Hematopoietic multipotent progenitor cell treated with erythropoietin and hydrocortisone succinate and interleukin-3 and kit ligand, for 6 days (in vitro differentiated cells): ENCODE data around the gene ADAMTS1.
A peak's percentile ranks its signal among the peaks of the same experiment; 100 is the strongest.

Source experiments
- DNase-seq: peaks from one replicate; pipeline ENCODE4 v3.0.0-alpha.2; 2015

ADAMTS1 gene

GRCh38 chr21:26812173-26812572, 33.0 kb downstream of the ADAMTS1 start:
- DNase-seq = no peak

GRCh38 chr21:26811482-26811881, 33.7 kb downstream of the ADAMTS1 start:
- DNase-seq = no peak

- no peak for DNase-seq
Observed at GRCh38 chr21:26810676-26811415, 34.4 kb downstream of the ADAMTS1 start.

- DNase-seq = no peak
Observed at GRCh38 chr21:26810266-26810665, 34.9 kb downstream of the ADAMTS1 start.

GRCh38 chr21:26809745-26810144, 35.5 kb downstream of the ADAMTS1 start:
- DNase-seq = no peak

- DNase-seq = no peak
Observed at GRCh38 chr21:26806801-26807295, 38.4 kb downstream of the ADAMTS1 start.

GRCh38 chr21:26804895-26805609, 40.2 kb downstream of the ADAMTS1 start:
- no peak for DNase-seq

- DNase-seq = no peak
Observed at GRCh38 chr21:26801498-26801897, 43.7 kb downstream of the ADAMTS1 start.

GRCh38 chr21:26800970-26801431, 44.2 kb downstream of the ADAMTS1 start:
- no peak for DNase-seq

GRCh38 chr21:26800455-26800854, 44.8 kb downstream of the ADAMTS1 start:
- no peak for DNase-seq

- DNase-seq = no peak
Observed at GRCh38 chr21:26800001-26800400, 45.2 kb downstream of the ADAMTS1 start.

GRCh38 chr21:26798856-26799751, 46.1 kb downstream of the ADAMTS1 start:
- DNase-seq = no peak

- no peak for DNase-seq
Observed at GRCh38 chr21:26797878-26798456, 47.2 kb downstream of the ADAMTS1 start.

GRCh38 chr21:26795866-26796329, 49.3 kb downstream of the ADAMTS1 start:
- peak; percentile 3 for DNase-seq

GRCh38 chr21:26795412-26795805, 49.8 kb downstream of the ADAMTS1 start:
- no peak for DNase-seq

- DNase-seq = no peak
Observed at GRCh38 chr21:26794597-26795411, 50.4 kb downstream of the ADAMTS1 start.

- no peak for DNase-seq
Observed at GRCh38 chr21:26790296-26790695, 54.9 kb downstream of the ADAMTS1 start.

GRCh38 chr21:26788790-26789189, 56.4 kb downstream of the ADAMTS1 start:
- no peak for DNase-seq
